HG03378 (cell line): Measurements from ENCODE around the gene FAM83G.
A peak's percentile ranks its signal among the peaks of the same experiment; 100 is the strongest.
"Not testable (repeated sequence)": the region's sequence is repeated elsewhere in the genome, so short reads cannot be mapped to it uniquely, and the experiment has no call there.

ENCODE experiments used
- ATAC-seq: cut with Tn5 transposase; IDR thresholded peaks from one replicate; pipeline ENCODE4 v1.9.1; 2021; ENCODE audit warnings: mild to moderate bottlenecking, moderate library complexity; ENCODE audit not compliant: unreplicated experiment

Gene FAM83G

DNA sequence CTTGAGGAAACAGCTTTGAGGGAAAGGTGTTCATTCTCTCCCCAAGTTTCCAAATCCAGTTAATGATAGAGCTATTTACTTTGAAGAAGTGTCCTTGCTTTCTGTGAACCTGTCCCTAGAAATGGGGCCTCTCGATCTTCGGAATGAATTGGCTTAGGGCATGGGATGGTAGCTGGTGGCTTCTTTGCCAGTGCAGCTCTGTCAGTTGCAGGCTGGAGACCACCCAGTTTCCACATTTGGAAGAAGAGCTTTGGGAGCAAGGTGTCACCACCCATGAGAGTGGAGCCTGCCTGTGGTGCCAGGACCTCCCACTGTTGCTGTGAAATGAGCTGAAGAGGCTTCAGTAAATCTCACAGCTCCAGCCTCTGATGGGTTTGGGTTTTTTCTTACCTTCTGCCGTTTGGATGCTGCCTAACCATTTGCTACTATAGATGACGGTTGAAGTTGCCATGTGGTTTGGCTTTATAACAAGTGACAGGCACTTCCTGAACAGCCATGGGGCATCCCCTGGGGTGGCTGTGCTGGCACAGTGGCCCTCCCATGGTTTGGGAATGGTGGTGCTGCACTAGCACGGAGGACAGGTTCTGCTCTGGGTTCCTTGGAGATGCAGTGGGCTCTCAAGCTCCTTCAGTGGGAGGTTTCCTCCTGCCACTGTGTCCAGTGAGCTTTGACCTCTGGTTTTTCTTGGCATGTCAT lies 72.1 kb downstream of the FAM83G start:
- ATAC-seq: no peak

DNA sequence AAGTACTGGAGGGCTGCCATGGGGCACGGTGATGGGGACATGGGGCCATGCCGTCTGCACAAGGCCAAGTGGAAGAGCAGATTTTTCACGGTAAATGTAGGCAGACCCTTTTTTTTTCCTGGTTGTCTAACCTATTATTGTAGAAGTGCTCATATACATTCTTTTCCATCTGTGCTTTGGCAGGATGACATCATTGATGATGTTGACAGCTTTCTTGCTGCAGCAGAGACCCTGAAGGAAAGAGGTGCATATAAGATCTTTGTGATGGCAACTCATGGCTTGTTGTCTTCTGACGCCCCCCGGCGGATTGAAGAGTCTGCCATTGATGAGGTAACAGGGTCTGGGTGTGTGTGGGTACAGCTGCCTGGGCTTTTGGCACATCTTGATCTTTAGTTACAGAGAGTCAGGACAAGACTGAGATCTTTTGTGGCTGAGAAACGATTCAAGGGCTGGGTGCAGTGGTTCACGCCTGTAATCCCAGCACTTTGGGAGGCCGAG lies 75.9 kb downstream of the FAM83G start:
- no peak for ATAC-seq

DNA sequence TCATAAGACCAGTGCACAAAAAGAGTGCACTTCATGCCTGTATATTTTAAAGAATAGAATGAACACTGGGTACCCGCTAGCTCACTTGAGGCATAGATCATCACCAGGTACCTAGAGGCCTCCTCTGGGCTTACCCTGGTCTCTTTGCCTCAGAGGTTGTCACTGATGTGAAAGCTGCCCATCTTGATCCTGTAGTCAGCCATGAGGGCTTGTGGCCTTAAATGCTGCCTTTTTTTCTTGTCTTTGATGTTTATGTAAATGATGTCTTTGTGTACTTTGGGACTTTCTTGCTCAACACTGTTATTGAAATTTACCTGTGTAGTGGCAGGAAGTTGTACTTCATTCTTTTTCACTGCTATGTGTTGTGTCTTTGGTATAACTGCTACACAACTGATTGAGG lies 79.4 kb downstream of the FAM83G start:
- ATAC-seq: no peak

DNA sequence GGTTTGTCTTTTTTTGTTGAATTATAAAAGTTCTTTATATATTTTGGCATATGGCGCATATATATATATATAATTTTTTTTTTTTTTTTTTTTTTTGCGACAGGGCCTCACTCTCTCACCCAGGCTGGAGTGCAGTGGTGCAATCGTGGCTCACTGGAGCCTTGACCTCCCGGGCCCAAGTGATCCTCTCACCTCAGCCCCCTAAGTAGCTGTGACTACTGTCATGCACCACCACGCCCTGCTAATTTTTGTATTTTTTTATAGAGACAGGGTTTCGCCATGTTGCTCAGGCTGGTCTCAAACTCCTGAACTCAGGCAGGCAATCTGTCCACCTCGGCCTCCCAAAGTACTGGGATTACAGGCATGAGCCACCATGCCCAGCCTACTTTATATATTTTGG lies 82.0 kb downstream of the FAM83G start:
- not testable (repeated sequence) for ATAC-seq

DNA sequence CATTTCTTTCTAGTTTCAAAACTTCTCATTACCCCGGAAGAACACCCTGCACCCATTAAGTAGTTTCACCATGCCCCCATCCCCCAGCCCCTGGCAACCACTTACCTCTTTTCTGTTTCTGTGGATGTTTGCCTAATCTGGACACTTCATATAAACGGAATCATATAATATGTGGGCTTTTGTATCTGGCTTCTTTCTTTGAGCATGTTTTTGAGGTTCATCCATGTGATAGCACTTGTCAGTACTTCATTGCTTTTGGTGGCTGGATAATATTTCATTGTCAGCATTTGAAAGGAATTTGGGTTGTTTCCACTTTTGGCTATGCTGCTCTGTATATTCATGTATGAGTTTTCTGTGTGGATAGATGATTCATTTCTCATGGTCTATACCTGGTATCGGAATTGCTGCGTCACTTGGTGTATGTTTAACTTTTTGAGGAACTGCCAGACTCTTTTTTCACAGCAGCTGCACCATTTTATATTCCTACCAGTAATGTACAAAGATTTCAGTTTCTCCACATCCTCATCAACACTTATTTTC lies 82.6 kb downstream of the FAM83G start:
- peak; percentile 65 for ATAC-seq

DNA sequence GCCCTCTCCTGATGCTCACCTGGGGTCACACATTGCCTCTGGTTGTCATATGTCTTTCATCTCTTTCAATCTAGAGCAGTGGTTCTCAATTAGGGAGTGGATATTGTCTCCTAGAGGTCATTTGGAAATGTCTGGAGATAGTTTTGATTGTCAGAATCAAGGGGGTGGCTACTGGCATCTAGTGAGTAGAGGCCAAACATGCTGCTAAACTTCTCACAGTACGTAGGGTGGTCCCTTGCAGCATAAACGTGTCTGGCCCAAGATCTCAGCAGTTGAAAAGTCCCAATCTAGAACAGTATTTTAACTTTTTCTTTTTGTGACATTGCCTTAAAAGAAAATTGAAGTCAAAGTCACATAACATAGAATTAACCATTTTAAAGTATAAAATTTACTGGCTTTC lies 83.1 kb downstream of the FAM83G start:
- no peak for ATAC-seq

DNA sequence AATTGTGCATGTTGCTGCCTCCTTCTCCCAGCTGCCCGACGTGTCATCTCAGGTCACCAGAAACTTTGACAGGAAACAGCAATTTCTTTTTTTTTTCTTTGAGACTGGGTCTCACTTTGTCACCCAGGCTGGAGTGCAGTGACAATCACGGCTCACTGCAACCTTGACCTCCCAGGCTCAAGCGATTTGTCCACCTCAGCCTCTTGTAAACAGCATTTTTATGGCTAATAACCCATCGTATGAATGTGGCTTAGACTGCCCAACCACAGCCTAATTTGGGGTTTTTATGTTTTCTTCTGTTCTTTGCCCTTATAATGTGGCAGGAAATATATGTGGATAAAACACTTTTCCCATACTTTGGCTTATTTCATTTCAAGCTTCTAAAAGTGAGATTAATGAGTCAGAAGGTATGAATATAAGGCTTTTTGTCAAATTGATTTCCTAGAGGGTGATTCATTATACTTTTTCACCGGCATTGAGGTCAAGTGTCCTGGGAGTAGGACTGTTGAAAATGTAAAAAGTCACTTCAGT lies 83.6 kb downstream of the FAM83G start:
- no peak for ATAC-seq

DNA sequence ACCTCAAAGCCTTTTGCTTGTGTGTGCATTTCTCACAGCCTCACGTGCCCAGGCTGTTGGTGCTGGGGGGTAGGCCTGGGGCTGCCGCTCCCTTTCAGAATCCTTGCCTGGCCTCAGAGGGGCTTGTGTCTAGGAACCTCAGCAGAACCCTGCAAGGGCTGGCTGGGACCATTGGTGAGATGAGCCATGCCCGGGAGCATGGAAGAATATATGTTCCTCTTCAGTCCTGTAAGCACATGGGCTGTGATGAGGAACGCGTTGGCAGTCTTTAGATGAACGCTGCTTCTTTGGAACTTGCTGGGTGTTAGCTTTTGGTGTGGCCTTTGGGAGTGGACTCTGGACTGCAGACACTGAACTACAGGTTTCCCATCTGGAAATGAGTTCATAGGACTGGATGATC lies 84.6 kb downstream of the FAM83G start:
- ATAC-seq: no peak
